Activated naive CD4-positive, alpha-beta T cell treated with anti-CD3 and anti-CD28 coated beads for 36 hours (primary cell): ENCODE measurements around the gene FMN1. TPM values are rescaled to one million over a fixed set of nuclear protein-coding genes. Genes with fewer than 3 reads are reported as not detected.

Experiments used
- CTCF ChIA-PET: fragments of 350-600 bp; sonication (Branson Sonifier 250); formaldehyde crosslinking; loops from one replicate; lab custom pipeline; 2021; ENCODE audit warnings: antibody characterized with exemption; lab: Charles Lee
- DNase-seq: peaks from one replicate; pipeline ENCODE4 v3.0.0-alpha.2; 2020
- H3K27ac Mint-ChIP-seq: one replicate; pipeline ENCODE4 v1.8.0; 2021; ENCODE audit warnings: mild to moderate bottlenecking, mixed read lengths
- H3K27me3 Mint-ChIP-seq: one replicate; pipeline ENCODE4 v1.8.0; 2021; ENCODE audit warnings: low read depth, mixed read lengths
- H3K36me3 Mint-ChIP-seq: one replicate; pipeline ENCODE4 v1.8.0; 2021; ENCODE audit warnings: low read depth, mixed read lengths
- H3K4me1 Mint-ChIP-seq: one replicate; pipeline ENCODE4 v1.8.0; 2021; ENCODE audit warnings: low read depth, mixed read lengths
- H3K4me3 Mint-ChIP-seq: one replicate; pipeline ENCODE4 v1.8.0; 2021; ENCODE audit warnings: mild to moderate bottlenecking, moderate library complexity, mixed read lengths
- H3K9me3 Mint-ChIP-seq: one replicate; pipeline ENCODE4 v1.8.0; 2021; ENCODE audit warnings: mixed read lengths
- intact Hi-C: fragments of 100-400 bp; cut with micrococcal nuclease; formaldehyde crosslinking; loops from one replicate; pipeline ENCODE4 v1.15.1; 2023
- total RNA-seq, 2 experiments: library from RNA; stranded (reverse); gene quantifications; one replicate each; pipeline ENCODE4 v1.2.3, GENCODE V29; 2021

The FMN1 gene
- total RNA-seq, 2 experiments from 2014 or later: 0.02 to 0.12 TPM

DNA sequence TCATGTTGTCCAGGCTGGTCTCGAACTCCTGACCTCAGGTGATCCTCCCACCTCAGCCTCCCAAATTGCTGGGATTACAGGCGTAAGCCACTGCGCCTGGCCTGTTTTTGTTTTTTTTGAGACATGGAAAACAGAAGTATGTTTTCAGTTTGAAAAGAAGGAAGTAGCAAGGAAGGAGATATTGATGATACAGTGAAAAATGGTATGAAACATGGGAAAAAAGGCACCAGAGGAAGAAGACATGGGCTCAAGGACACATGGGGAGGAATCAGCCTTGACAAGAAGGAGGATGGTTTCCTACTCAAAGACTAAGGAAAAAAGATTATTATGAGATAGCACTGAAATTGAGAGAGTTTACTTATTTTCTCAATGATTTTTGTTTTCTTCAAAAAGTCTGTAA, 30.7 kb downstream of the FMN1 start:
- DNase-seq: no peak
- H3K36me3 Mint-ChIP-seq: no peaks in the 10 kb centered on the region
- CTCF ChIA-PET: interaction anchor here (0.7 kb wide), 1 partner anchor 61 kb away, joined by 3 read pairs; no protein-coding TSS in a partner anchor
- H3K9me3 Mint-ChIP-seq: no peaks in the 10 kb centered on the region
- H3K27ac Mint-ChIP-seq: no peak overlapping the region
- H3K4me3 Mint-ChIP-seq: no peak overlapping the region
- H3K4me1 Mint-ChIP-seq: peaks cover 9% of the 10 kb centered on the region
- intact Hi-C loops: no loop called here
- H3K27me3 Mint-ChIP-seq: peaks cover 2% of the 10 kb centered on the region

DNA sequence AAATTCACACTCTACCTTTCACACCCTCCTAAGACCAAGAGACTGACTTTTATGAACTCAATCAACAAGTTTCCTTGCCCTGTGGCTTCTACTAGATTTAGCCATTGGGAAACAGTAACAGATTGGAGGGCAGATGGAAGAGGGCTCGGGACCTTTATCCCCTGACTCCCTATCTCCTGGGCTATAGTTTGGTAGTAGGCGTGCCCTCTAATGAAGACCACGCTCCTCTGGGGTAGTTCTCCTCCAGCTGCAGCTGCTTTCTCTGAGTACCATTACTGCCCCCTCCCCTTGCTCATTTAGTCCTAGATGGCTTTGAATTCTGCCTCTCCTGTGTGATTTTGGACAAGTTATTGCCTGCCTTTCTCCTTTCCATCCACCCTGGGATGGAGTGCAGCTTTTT, 33.3 kb downstream of the FMN1 start:
- no peak for DNase-seq
- Mint-ChIP-seq H3K4me1 (peaks cover 9% of the 10 kb centered on the region), H3K36me3 (no peaks in the 10 kb centered on the region), H3K4me3 (no peak overlapping the region), H3K27ac (no peak overlapping the region), H3K27me3 (peaks cover 4% of the 10 kb centered on the region), H3K9me3 (no peaks in the 10 kb centered on the region)
- CTCF ChIA-PET: no interaction called here
- intact Hi-C loops: no loop called here

DNA sequence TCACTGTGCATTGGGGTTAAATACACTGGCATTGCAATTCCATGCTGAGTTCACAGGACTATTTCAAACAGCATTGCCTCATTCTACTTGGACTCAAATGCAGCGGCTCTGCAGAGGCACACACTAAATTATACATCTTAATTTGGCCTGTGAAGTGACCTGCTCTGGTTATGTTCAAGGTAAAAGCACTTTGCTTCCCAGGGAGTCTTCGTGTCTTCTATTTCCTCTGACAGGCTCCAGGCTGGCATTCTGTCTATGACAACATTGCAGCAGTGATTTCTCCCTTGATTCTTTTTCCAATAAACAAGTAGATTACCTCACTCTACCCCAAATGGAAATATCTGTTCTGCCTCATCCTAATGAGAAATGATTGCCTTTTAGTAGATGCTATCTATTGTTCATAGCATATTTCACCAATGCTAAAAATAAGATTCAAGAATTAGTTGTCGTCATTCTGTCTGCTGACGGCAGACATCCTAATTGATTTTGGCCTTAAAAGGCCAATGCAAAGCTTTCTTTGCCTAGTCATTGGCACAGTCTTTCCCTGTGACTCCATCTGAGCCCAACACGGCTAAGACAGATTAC, 33.8 kb downstream of the FMN1 start:
- Mint-ChIP-seq H3K27me3 (peaks cover 4% of the 10 kb centered on the region), H3K27ac (no peak overlapping the region), H3K36me3 (no peaks in the 10 kb centered on the region), H3K9me3 (no peaks in the 10 kb centered on the region), H3K4me1 (peaks cover 9% of the 10 kb centered on the region), H3K4me3 (no peak overlapping the region)
- intact Hi-C loops: no loop called here
- CTCF ChIA-PET: no interaction called here
- no peak for DNase-seq

DNA sequence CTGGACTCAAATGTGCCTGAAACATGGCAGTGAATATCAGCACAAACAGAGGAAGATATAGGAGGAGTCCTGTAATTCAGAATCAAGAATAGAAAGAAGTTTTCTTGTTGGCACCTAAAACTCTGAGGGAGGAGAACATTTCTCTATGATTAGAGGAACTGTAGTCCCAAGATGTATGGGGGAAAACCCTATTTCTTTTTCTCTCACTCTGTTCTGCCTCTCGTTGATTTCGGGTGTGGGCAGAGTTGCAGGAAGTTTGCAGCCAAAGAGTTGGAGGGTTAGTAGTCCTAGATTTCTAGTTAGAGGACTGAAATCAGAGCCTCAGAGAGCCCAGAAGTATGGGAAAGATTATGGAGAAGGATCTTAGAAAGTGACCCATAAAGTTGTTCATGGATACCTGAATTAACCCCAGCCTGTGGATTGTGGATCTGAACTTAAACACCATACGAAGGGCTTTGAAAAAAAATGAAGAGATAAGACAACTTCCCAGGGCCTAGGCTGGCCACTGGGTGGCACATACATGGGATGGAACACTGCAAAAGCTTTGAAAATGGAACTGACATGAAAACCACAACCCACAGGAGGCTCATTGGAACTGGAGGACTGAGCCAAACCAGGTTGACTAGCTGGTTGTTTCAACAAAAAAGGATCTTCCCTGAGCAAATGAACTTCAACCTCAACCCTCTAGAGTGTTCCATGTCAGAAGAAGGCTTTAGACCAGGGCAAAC, 34.6 kb downstream of the FMN1 start:
- no peak for DNase-seq
- intact Hi-C loops: loop anchor here (5.0 kb wide), 1 partner anchor 38 kb away; no protein-coding TSS in a partner anchor
- CTCF ChIA-PET: interaction anchor here (0.6 kb wide), 1 partner anchor 204 kb away, joined by 3 read pairs; no protein-coding TSS in a partner anchor
- no peak overlapping the region for H3K4me3 Mint-ChIP-seq
- peaks cover 4% of the 10 kb centered on the region for H3K27me3 Mint-ChIP-seq
- H3K4me1 Mint-ChIP-seq: peaks cover 9% of the 10 kb centered on the region
- H3K36me3 Mint-ChIP-seq: no peaks in the 10 kb centered on the region
- no peaks in the 10 kb centered on the region for H3K9me3 Mint-ChIP-seq
- no peak overlapping the region for H3K27ac Mint-ChIP-seq

DNA sequence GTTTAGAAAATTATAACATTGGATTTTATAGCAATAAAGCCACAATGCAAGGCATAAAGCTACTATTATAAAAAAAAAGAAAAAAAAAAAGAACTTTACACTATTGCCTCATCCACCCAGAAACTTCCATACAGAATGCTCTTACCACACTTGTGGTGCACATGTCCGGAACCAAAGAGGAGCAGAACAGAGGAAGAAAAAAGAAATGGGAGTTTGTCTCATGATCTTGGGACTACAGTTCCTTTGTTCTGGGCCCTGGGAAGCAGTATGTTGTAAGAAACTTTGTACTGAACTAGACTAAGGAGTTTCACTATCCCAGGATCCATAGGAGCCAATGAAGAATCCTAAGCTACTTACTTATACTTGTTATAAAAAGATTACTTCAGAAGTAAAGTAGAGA, 36.1 kb downstream of the FMN1 start:
- DNase-seq: no peak

DNA sequence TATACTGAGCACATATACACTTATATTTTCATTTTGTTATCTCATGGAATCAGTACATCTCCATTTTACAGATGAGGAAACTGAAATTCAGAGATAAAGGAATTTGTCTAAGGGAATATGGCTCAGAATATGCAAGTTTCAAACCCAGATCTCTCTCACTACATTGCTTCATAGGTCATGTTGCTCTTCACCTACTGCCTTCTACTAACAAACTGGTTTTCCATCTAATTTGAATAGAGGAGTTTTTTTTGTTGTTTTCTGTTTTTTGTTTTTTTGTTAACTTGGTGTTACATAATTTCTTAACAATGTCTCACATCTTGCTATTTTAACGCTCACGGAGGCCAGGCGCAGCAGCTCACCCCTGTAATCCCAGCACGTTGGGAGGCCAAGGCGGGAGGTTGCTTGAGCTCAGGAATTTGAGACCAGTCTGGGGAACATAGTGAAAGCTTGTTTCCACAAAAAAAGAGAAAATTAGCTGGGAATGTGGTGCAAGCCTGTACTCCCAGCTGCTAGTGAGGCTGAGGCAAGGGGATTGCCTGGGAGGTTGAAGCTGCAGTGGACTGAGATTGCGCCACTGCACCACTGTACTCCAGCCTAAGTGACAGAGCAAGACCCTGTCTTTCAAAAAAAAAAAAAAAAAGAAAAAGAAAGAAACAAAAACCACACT, 37.0 kb downstream of the FMN1 start:
- H3K9me3 Mint-ChIP-seq: no peaks in the 10 kb centered on the region
- peaks cover 9% of the 10 kb centered on the region for H3K4me1 Mint-ChIP-seq
- peaks cover 3% of the 10 kb centered on the region for H3K27me3 Mint-ChIP-seq
- intact Hi-C loops: loop anchor here (5.0 kb wide), 1 partner anchor 35 kb away; no protein-coding TSS in a partner anchor
- CTCF ChIA-PET: interaction anchor here (0.6 kb wide), 1 partner anchor 17 kb away, joined by 5 read pairs; no protein-coding TSS in a partner anchor
- H3K4me3 Mint-ChIP-seq: no peak overlapping the region
- H3K27ac Mint-ChIP-seq: no peak overlapping the region
- no peaks in the 10 kb centered on the region for H3K36me3 Mint-ChIP-seq
- no peak for DNase-seq

More for the DNA sequence above, 36.1 kb downstream of the FMN1 start:
- Mint-ChIP-seq H3K27ac (no peak overlapping the region), H3K36me3 (no peaks in the 10 kb centered on the region), H3K4me3 (no peak overlapping the region), H3K27me3 (peaks cover 4% of the 10 kb centered on the region), H3K4me1 (peaks cover 9% of the 10 kb centered on the region), H3K9me3 (no peaks in the 10 kb centered on the region)
- intact Hi-C loops: loop anchor here (5.0 kb wide), 1 partner anchor 36 kb away; no protein-coding TSS in a partner anchor
- CTCF ChIA-PET: interaction anchor here (0.6 kb wide), 2 partner anchors 18 to 103 kb away, joined by 4 to 5 read pairs; no protein-coding TSS in a partner anchor

DNA sequence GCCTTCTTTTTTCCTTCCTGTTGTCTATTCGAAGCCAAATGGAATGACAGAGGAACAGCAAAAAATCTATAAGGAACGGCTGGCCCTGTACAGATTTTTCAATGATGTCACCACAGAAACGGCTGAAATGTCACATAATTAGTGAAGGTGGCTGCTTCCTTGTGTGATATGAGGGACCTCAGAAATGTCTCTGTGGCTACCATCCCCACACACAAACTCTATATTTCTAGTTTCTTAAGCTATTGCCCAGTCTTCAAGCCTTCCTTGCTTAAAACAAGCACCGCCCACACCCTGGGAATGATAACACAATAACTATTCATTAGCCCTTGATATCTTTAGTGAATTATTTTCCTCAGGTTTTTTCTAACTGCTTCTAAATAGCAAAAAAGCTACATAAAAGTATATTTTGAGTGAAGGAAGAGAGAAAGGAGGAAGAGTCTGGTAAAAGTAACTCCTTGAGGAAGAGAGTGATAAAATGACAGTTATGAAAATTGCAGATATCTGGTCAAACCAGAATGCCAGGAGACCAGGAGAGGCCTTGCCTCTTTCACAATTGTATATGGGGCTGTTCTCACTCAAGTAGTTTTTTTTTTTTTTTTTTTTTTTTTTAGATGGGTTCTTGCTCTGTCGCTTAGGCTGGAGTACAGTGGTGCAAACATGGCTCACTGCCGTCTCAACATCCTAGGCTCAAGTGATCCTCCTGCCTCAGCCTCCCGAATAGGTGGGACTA, 38.7 kb downstream of the FMN1 start:
- intact Hi-C loops: loop anchor here (5.0 kb wide), 1 partner anchor 34 kb away; no protein-coding TSS in a partner anchor
- H3K27ac Mint-ChIP-seq: no peak overlapping the region
- CTCF ChIA-PET: interaction anchor here (0.5 to 0.6 kb wide), 2 partner anchors 60 to 335 kb away, joined by 3 read pairs; no protein-coding TSS in a partner anchor
- no peak for DNase-seq
- H3K9me3 Mint-ChIP-seq: no peaks in the 10 kb centered on the region
- H3K36me3 Mint-ChIP-seq: no peaks in the 10 kb centered on the region
- peaks cover 10% of the 10 kb centered on the region for H3K4me1 Mint-ChIP-seq
- H3K4me3 Mint-ChIP-seq: no peak overlapping the region
- peaks cover 3% of the 10 kb centered on the region for H3K27me3 Mint-ChIP-seq

DNA sequence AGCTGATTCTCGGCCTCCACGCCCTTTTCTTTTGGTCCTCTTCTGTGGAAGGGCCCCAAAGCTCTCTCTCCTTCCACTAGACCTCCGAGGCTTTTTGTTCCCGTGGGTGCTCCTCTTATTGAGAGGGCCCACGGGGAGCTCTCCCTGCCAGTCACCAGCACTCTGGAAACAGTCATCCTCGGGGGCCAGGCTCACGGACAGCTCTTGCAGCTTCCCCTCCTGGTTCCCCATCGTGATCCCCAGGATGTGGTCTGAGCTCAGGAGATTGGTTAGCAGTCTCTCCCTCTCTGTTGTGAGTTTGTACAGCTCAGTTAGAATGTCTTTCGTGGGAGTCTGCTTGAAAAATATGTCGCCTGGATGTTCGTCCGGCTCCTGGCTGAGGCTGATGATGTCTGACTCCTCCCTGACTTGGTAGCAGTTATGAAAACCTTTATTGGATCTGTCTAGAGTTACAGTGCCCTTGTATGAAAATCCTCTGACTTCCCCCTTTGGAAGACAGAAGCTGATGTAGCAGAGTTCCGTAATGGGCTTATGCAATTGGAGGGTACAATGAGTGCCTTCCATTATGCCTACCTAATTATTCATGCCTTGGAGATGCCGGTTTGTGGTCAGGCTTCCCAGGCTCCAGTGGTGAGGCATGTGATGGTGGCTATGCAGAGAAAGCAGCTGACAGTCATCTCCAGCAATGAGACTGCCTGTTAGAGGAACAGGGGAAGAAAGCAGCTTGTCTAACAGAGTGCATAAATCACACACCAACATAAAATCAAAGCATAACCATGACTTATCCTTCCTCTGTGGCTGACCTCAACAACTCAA, 40.0 kb downstream of the FMN1 start:
- DNase-seq: no peak
- CTCF ChIA-PET: interaction anchor here (1.8 kb wide), 1 partner anchor 12 kb away, joined by 4 read pairs; no protein-coding TSS in a partner anchor
- H3K27ac Mint-ChIP-seq: no peak overlapping the region
- H3K9me3 Mint-ChIP-seq: no peaks in the 10 kb centered on the region
- intact Hi-C loops: loop anchor here (5.0 kb wide), 1 partner anchor 32 kb away; no protein-coding TSS in a partner anchor
- no peaks in the 10 kb centered on the region for H3K36me3 Mint-ChIP-seq
- H3K27me3 Mint-ChIP-seq: peaks cover 3% of the 10 kb centered on the region
- H3K4me3 Mint-ChIP-seq: no peak overlapping the region
- peaks cover 7% of the 10 kb centered on the region for H3K4me1 Mint-ChIP-seq

DNA sequence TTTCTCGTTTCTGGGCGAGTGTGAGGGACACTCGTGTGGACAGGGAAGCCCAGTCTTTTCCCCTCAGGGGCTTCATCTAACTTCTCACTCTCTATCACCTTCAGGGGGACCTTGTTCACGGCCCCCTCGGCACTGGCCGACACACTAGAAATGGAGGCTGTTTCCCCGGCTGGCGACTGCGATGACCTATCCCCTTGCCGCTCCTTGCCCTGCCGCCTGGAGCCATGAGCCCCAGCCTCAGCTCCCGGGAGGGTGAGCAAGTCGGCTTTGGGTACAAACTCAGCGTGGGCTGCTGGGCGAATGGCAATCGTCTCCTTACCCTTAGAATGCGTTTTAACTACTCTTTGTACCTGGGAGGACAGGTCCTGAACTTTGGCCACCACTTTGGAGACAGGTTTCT, 41.0 kb downstream of the FMN1 start:
- Mint-ChIP-seq H3K9me3 (no peaks in the 10 kb centered on the region), H3K27me3 (peaks cover 3% of the 10 kb centered on the region), H3K36me3 (no peaks in the 10 kb centered on the region), H3K27ac (no peak overlapping the region), H3K4me3 (no peak overlapping the region), H3K4me1 (peaks cover 4% of the 10 kb centered on the region)
- intact Hi-C loops: no loop called here
- no peak for DNase-seq
- CTCF ChIA-PET: interaction anchor here (0.6 to 1.8 kb wide), 2 partner anchors 11 to 1025 kb away, joined by 4 read pairs; no protein-coding TSS in a partner anchor

DNA sequence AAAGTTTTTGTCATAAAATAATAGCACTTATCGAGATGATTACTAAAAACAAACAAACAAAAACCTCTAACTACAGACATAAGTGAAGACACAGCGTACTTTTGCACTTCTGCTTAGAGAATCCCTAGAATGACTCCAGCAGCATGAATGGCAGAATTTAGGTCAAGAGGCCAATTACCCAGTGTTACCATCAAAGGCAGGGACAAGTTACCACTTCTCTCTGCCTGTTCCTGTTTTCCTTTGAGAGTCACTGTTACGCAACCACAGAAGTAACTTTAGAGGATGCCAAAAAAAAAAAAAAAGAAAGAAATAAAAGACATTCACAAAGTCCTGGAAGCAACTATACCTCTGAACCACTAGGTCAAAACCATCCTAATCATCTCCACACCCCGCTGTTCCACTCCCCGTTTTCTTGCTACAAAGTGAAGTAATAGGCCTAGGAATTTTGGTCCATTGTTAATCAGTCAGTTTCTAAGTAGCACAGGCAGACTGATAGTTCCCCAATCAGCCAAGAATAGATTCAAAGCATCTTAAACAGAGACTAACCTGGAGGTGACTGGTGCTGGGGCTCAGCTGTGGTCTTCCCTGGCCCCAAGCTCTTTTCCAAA, 41.9 kb downstream of the FMN1 start:
- Mint-ChIP-seq H3K9me3 (no peaks in the 10 kb centered on the region), H3K4me1 (peaks cover 13% of the 10 kb centered on the region), H3K36me3 (no peaks in the 10 kb centered on the region), H3K4me3 (no peak overlapping the region), H3K27me3 (peaks cover 3% of the 10 kb centered on the region), H3K27ac (no peak overlapping the region)
- intact Hi-C loops: no loop called here
- CTCF ChIA-PET: interaction anchor here (0.6 to 0.8 kb wide), 2 partner anchors 66 to 464 kb away, joined by 3 read pairs; no protein-coding TSS in a partner anchor
- no peak for DNase-seq

DNA sequence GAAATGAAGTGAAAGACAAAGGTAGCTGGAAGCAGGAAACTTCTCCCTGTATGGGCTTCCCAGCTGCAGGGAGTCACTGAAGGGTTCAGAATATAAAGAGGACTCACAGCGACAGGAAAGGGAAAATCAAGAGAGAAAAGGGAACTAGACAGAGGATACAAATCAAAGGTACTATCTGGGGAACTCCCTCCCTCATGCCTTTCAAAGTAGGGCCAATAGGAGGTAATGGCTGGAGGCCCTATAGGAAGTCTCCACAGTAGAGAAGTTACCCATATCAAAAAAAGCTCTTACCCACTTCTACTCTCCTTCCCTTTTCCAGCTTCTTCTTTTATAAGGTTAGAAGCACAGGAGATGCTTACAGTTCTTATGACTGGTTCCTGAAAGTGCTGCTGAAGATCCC, 43.5 kb downstream of the FMN1 start:
- Mint-ChIP-seq H3K9me3 (no peaks in the 10 kb centered on the region), H3K4me1 (peaks cover 13% of the 10 kb centered on the region), H3K27ac (no peak overlapping the region), H3K27me3 (no peaks in the 10 kb centered on the region), H3K36me3 (no peaks in the 10 kb centered on the region), H3K4me3 (no peak overlapping the region)
- intact Hi-C loops: no loop called here
- CTCF ChIA-PET: interaction anchor here (0.5 kb wide), 1 partner anchor 472 kb away, joined by 3 read pairs; no protein-coding TSS in a partner anchor
- no peak for DNase-seq
